GM23248 (cell line): ENCODE measurements around the gene PPP1R1B. TPM values are rescaled to one million over a fixed set of nuclear protein-coding genes. Genes with fewer than 3 reads are reported as not detected.

Experiments used
- DNase-seq: peaks from one replicate; pipeline ENCODE4 v3.0.0-alpha.2; 2015
- H2AFZ ChIP-seq: fragments of 200-600 bp; sonication (generic); 2 replicates; pipeline ENCODE4 v1.6.1; 2016; ENCODE audit warnings: antibody characterized with exemption
- H3F3A ChIP-seq: fragments of 200-600 bp; sonication (generic); 2 replicates; pipeline ENCODE4 v1.6.1; 2016; ENCODE audit warnings: mild to moderate bottlenecking, antibody characterized with exemption, mixed run types; ENCODE audit not compliant: insufficient read depth
- H3K27ac ChIP-seq: fragments of 200-600 bp; sonication (generic); 2 replicates; pipeline ENCODE4 v1.5.1; 2016; ENCODE audit warnings: mild to moderate bottlenecking
- H3K27me3 ChIP-seq: fragments of 200-600 bp; sonication (generic); replicated peaks from 2 replicates; pipeline ENCODE4 v1.6.1; 2016; ENCODE audit warnings: mild to moderate bottlenecking; ENCODE audit not compliant: insufficient read depth
- H3K36me3 ChIP-seq: fragments of 200-600 bp; sonication (generic); 2 replicates; pipeline ENCODE4 v1.6.1; 2016; ENCODE audit warnings: low read depth, mild to moderate bottlenecking
- H3K4me1 ChIP-seq: fragments of 200-600 bp; sonication (generic); 2 replicates; pipeline ENCODE4 v1.6.1; 2016; ENCODE audit warnings: mild to moderate bottlenecking; ENCODE audit not compliant: insufficient read depth
- H3K4me2 ChIP-seq: fragments of 200-600 bp; sonication (generic); one replicate; pipeline ENCODE4 v1.6.1; 2016; ENCODE audit warnings: mild to moderate bottlenecking; ENCODE audit not compliant: unreplicated experiment
- H3K4me3 ChIP-seq: fragments of 200-600 bp; sonication (generic); 2 replicates; pipeline ENCODE4 v1.5.1; 2016; ENCODE audit warnings: mild to moderate bottlenecking
- H3K79me2 ChIP-seq: fragments of 200-600 bp; sonication (generic); 2 replicates; pipeline ENCODE4 v1.6.1; 2016; ENCODE audit warnings: mild to moderate bottlenecking; ENCODE audit not compliant: insufficient read depth
- H3K9ac ChIP-seq: fragments of 200-600 bp; sonication (generic); 2 replicates; pipeline ENCODE4 v1.6.1; 2016; ENCODE audit warnings: mild to moderate bottlenecking
- H3K9me2 ChIP-seq: fragments of 200-600 bp; sonication (generic); 2 replicates; pipeline ENCODE4 v1.6.1; 2016; ENCODE audit warnings: mixed run types, mild to moderate bottlenecking, moderate library complexity; ENCODE audit not compliant: insufficient read depth
- H3K9me3 ChIP-seq: fragments of 200-600 bp; sonication (generic); one replicate; pipeline ENCODE4 v1.6.1; 2017; ENCODE audit warnings: low read depth
- H4K20me1 ChIP-seq: fragments of 200-600 bp; sonication (generic); 2 replicates; pipeline ENCODE4 v1.6.0; 2016; ENCODE audit not compliant: insufficient read depth
- EZH2 ChIP-seq: fragments of 200-600 bp; sonication (generic); IDR thresholded peaks from 2 replicates; pipeline ENCODE4 v1.6.1; 2018; ENCODE audit warnings: antibody characterized with exemption, mild to moderate bottlenecking; ENCODE audit not compliant: insufficient read depth, poor library complexity, severe bottlenecking
- EZH2phosphoT487 ChIP-seq: fragments of 200-600 bp; sonication (generic); IDR thresholded peaks from 2 replicates; pipeline ENCODE4 v1.6.1; 2018; ENCODE audit warnings: antibody characterized with exemption, moderate library complexity, mild to moderate bottlenecking, low read depth; ENCODE audit not compliant: insufficient read depth
- WGBS, 2 experiments: methylation state at CpG; one replicate each; pipeline ENCODE4 v1.1.6; 2015 to 2017; ENCODE audit warnings: low lambda C conversion rate in 2 of 2, low coverage in 1 of 2; ENCODE audit errors: missing lambda C conversion rate in 2 of 2; 5-methylcytosine and 5-hydroxymethylcytosine counted together
- in situ Hi-C: fragments of 300-500 bp; cut with MboI; formaldehyde crosslinking; loops from 2 replicates; pipeline ENCODE4 v1.15.0; 2020
- polyA plus RNA-seq: library from polyadenylated mRNA; unstranded; fragments of >200 nt; fragmentation: Nextera tagmentation; extraction: Ambion mirVana; gene quantifications from 2 replicates; pipeline ENCODE4 v1.2.1, GENCODE V29; 2016
- total RNA-seq: library from RNA; depleted of rRNA; stranded (reverse); fragments of >200 nt; shearing (Covaris generic); gene quantifications from 2 replicates; pipeline ENCODE4 v1.2.3, GENCODE V29; 2014

Gene PPP1R1B
- total and polyA plus RNA-seq, 2 experiments from 2014 or later, result not detected

- DNase-seq, result no peak
- Histone ChIP-seq H3K9me3 (no peaks in the 10 kb centered on the region), H4K20me1 (0 out of 2 replicates have a peak, but pooled peaks cover 2% of the 10 kb centered on the region), H3K4me2 (no peak overlapping the region), H3K27ac (no peak overlapping the region), H3K9me2 (no peaks in the 10 kb centered on the region), H3K4me1 (peaks cover 19% of the 10 kb centered on the region), H2AFZ (no peak overlapping the region), H3K4me3 (no peak overlapping the region), H3K27me3 (no peaks in the 10 kb centered on the region), H3K36me3 (no peaks in the 10 kb centered on the region), H3K9ac (no peak overlapping the region), H3K79me2 (peaks cover 98% of the 10 kb centered on the region), H3F3A (no peaks in the 10 kb centered on the region)
- TF ChIP-seq EZH2 (no peak), EZH2phosphoT487 (no peak)
- WGBS, 2 experiments, result 75 to 81% methylated on average over 9 of the region's 9 CpGs
- in situ Hi-C loops, result no loop called here
These were observed 15.7 kb downstream of the PPP1R1B start for GRCh38 chr17:39642291-39643074.

DNA sequence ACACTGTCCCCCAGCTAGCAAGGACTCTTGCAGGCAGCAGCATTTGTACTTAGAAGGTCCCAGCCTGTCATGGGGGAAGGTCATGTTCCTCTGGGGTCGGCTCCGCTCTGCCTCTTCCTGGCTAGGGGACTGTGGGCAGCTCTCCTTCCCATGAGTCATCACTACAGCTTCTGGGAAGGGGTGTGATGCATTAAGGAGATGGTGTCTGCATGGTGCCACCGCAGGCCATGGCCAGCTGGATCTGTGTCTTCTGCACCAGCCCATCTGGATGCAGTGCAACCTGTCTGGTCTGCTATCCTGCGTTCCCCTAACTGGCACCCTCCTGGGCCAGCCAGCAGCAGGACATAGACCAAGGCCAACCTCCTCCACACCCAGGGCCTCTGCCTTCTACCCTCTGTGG, 16.5 kb downstream of the PPP1R1B start:
- Histone ChIP-seq H3K9me2 (no peaks in the 10 kb centered on the region), H4K20me1 (0 out of 2 replicates have a peak, but pooled peaks cover 2% of the 10 kb centered on the region), H3K4me2 (no peak overlapping the region), H3K79me2 (peaks cover 98% of the 10 kb centered on the region), H3K27me3 (no peaks in the 10 kb centered on the region), H3K4me3 (no peak overlapping the region), H3K27ac (no peak overlapping the region), H3K9me3 (no peaks in the 10 kb centered on the region), H3K9ac (no peak overlapping the region), H3K4me1 (peaks cover 13% of the 10 kb centered on the region), H2AFZ (no peak overlapping the region), H3K36me3 (no peaks in the 10 kb centered on the region), H3F3A (no peaks in the 10 kb centered on the region)
- peak; percentile 74 for DNase-seq
- in situ Hi-C loops, result no loop called here
- WGBS, 2 experiments, result 13 to 20% methylated on average over 4 of the region's 4 CpGs
- TF ChIP-seq EZH2, result no peak
- TF ChIP-seq EZH2phosphoT487, result no peak

GRCh38 chr17:39647256-39647655, 20.5 kb downstream of the PPP1R1B start:
- WGBS, 2 experiments, result 64 to 66% methylated on average over 5 of the region's 5 CpGs
- in situ Hi-C loops, result no loop called here
- H3K27me3 ChIP-seq, result no peaks in the 10 kb centered on the region
- no peak overlapping the region for H3K9ac ChIP-seq
- H3K9me3 ChIP-seq, result no peaks in the 10 kb centered on the region
- no peak overlapping the region for H3K27ac ChIP-seq
- H4K20me1 ChIP-seq, result 0 out of 2 replicates have a peak, but pooled peaks cover 2% of the 10 kb centered on the region
- no peak for DNase-seq
- H3K79me2 ChIP-seq, result peaks cover 76% of the 10 kb centered on the region
- no peak for TF ChIP-seq EZH2phosphoT487
- TF ChIP-seq EZH2, result no peak
- no peaks in the 10 kb centered on the region for H3K9me2 ChIP-seq
- no peak overlapping the region for H2AFZ ChIP-seq
- peaks cover 5% of the 10 kb centered on the region; the same call in 1 of the 2 replicates for H3K4me1 ChIP-seq
- H3K4me3 ChIP-seq, result no peak overlapping the region
- H3F3A ChIP-seq, result no peaks in the 10 kb centered on the region
- no peak overlapping the region for H3K4me2 ChIP-seq
- no peaks in the 10 kb centered on the region for H3K36me3 ChIP-seq

DNA sequence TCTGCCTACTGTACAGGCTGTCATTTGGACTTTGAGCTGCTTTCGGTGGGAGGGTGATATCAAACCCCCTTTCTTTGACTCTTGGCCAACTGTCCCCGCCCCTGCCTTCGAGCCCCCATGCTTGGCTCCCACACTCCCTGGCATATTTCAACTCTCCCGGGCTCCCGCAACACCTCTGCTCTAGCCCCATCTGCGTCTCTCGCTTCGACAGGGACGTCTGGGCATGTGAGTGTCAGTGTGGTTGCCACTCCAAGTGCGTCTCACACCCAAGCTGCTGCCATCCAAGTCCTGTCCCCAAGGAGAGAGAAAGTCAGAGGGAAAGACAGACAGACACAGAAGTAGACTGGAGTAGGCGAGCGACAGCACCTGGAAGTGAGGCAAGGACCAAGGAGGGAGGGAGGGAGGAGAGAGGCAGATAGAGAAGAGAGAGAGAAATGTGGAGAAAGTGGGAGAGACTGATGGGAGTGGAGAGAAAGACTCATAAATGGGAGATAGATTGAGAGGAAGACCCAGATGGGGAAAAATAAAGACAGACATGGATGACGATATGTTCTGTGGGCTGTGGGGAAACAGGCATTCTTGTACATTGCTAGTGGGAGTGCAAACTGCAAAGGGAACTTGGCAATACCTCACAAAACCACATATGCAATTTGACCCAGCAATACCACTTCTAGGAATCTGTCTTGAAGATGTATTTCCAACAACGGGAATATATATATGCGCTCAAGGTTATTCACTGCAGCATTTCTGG, 22.0 kb downstream of the PPP1R1B start:
- H4K20me1 ChIP-seq, result 0 out of 2 replicates have a peak, but pooled peaks cover 2% of the 10 kb centered on the region
- H3K27ac ChIP-seq, result no peak overlapping the region
- H3K4me2 ChIP-seq, result no peak overlapping the region
- no peaks in the 10 kb centered on the region for H3K4me1 ChIP-seq
- DNase-seq, result no peak
- no peaks in the 10 kb centered on the region for H3K9me3 ChIP-seq
- no peaks in the 10 kb centered on the region for H3F3A ChIP-seq
- no peaks in the 10 kb centered on the region for H3K9me2 ChIP-seq
- no peaks in the 10 kb centered on the region for H3K36me3 ChIP-seq
- in situ Hi-C loops, result no loop called here
- H2AFZ ChIP-seq, result no peak overlapping the region
- no peak overlapping the region for H3K4me3 ChIP-seq
- no peak for TF ChIP-seq EZH2
- TF ChIP-seq EZH2phosphoT487, result no peak
- H3K27me3 ChIP-seq, result no peaks in the 10 kb centered on the region
- no peak overlapping the region for H3K9ac ChIP-seq
- peaks cover 62% of the 10 kb centered on the region for H3K79me2 ChIP-seq
- 79 to 80% methylated on average over 15 of the region's 15 CpGs for WGBS, 2 experiments
